ENCODE results near the gene ZSCAN5B. TPM values are rescaled to one million over a fixed set of nuclear protein-coding genes. Genes with fewer than 3 reads are reported as not detected.

The ZSCAN5B gene
- total RNA-seq, 2 donors from 2014 or later = not detected

DNA sequence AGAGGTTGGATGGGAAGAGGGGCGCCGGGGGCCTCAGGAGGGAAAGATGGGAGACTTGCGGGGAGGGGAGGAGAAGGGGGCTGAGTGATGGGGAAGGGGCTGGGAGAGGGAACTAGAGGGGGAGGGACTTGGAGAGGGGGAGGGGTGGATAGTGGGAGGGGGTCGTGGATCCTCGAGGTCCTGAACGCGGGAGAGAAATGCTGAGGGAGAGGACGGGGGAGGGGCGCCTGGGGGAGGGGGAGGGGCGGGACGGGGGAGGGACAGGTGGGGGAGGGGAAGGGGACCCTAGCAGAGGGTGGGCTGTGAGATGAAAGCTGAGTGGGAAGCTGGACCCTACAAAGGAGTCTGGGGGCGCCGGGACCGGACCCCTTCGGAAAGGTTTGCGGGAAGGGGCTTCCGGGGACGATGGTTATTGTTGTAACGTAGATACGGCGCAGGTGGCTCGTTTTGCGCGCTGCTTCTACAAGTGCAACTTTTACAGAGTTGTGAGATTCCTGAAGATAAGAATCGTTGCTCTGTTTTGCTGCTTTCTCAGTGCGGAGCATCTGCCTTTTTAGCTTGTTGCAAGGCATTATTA is 56.1 kb downstream of the ZSCAN5B start:
- peak overlapping the region; percentile 22 for H3K27ac ChIP-seq (ENCODE audit: low read depth, low read length)
- Mint-ChIP-seq H3K27ac (no peak overlapping the region), H3K4me1 (peaks cover 19% of the 10 kb centered on the region), H3K27me3 (ENCODE audit: insufficient read depth) (no peaks in the 10 kb centered on the region), H3K9me3 (no peaks in the 10 kb centered on the region), H3K36me3 (ENCODE audit: low read depth) (no peaks in the 10 kb centered on the region), H3K4me3 (peak overlapping the region; percentile 73)
- no peaks in the 10 kb centered on the region for H3K9me3 ChIP-seq (ENCODE audit: control insufficient read depth, low read length)
- H3K36me3 ChIP-seq (ENCODE audit: control insufficient read depth, insufficient read depth, low read length) = no peaks in the 10 kb centered on the region
- peak overlapping the region; percentile 28 for H3K9ac ChIP-seq (ENCODE audit: extremely low read depth, low read length, poor library complexity, severe bottlenecking)
- H3K27me3 ChIP-seq (ENCODE audit: control insufficient read depth, insufficient read depth, low read length, poor library complexity, severe bottlenecking) = no peaks in the 10 kb centered on the region
- H3K4me1 ChIP-seq (ENCODE audit: control insufficient read depth, insufficient read depth, low read length) = no peaks in the 10 kb centered on the region
- TF ChIP-seq, protein P1, sequence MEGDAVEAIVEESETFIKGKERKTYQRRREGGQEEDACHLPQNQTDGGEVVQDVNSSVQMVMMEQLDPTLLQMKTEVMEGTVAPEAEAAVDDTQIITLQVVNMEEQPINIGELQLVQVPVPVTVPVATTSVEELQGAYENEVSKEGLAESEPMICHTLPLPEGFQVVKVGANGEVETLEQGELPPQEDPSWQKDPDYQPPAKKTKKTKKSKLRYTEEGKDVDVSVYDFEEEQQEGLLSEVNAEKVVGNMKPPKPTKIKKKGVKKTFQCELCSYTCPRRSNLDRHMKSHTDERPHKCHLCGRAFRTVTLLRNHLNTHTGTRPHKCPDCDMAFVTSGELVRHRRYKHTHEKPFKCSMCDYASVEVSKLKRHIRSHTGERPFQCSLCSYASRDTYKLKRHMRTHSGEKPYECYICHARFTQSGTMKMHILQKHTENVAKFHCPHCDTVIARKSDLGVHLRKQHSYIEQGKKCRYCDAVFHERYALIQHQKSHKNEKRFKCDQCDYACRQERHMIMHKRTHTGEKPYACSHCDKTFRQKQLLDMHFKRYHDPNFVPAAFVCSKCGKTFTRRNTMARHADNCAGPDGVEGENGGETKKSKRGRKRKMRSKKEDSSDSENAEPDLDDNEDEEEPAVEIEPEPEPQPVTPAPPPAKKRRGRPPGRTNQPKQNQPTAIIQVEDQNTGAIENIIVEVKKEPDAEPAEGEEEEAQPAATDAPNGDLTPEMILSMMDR (conservative IDR thresholded peaks at IDR 0.05) = no peak
- WGBS, 2 experiments (ENCODE audit: insufficient coverage in 1 of 2, insufficient read length in 1 of 2) = 20 to 50% methylated on average over 15 to 18 of the region's 26 CpGs
- peak overlapping the region; percentile 89 for H3K4me3 ChIP-seq (ENCODE audit: low read length)
- no peak for DNase-seq

DNA sequence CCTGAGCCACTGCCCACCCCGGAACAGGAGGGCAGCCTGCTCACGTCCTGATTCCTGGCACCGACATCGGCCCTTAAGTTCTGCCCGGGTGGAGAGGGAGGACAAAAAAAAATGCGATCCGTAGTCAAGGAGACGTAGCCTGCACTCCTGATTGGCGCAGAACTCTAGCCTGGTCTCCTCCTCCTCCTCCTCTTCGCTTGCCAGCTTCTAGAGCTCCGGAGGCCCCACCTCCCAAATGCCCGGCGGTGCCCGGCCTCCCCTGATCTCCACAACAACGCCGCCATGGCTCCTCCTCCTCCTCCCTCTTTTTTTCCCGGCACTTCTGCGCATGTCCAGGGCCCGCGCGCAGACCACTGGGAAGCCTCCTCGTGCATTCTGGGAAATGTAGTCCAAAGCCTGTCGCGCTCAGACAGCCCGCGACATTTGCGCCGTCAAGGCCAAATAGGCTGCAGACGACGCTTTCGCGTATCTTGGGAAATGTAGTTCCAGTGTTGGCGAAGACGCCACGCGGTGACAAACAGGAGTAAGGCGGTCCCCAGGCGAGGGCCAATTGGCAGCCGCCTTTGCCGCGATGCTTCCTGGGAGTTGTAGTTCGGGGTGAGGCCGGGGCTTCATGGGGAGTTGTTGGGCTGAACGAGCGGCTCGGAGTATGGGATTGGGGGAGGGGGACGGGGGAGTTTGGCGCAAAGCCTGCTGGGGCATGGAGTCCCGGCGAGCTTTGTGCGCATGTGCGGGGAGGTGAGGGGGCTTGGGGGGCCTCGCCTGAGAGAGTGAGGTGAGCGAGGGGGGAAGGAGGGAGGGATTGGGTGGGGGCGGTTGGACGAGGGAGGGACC is 56.8 kb downstream of the ZSCAN5B start, which contains the start of gene ZNF444:
TSS of gene ZNF444 (plus strand) at position 705 of the 834 bp plus-strand sequence. CDS start 5,625 bp downstream, outside the sequence.
- Mint-ChIP-seq H3K27ac (peak within 1 kb of the TSS; percentile 97), H3K4me3 (peak within 1 kb of the TSS; percentile 73), H3K27me3 (ENCODE audit: insufficient read depth) (no peaks in the 10 kb centered on the region), H3K36me3 (ENCODE audit: low read depth) (no peaks in the 10 kb centered on the region), H3K4me1 (peaks cover 25% of the 10 kb centered on the region), H3K9me3 (no peaks in the 10 kb centered on the region)
- H3K27me3 ChIP-seq (ENCODE audit: control insufficient read depth, insufficient read depth, low read length, poor library complexity, severe bottlenecking) = no peaks in the 10 kb centered on the region
- no peaks in the 10 kb centered on the region for H3K9me3 ChIP-seq (ENCODE audit: control insufficient read depth, low read length)
- no peaks in the 10 kb centered on the region for H3K4me1 ChIP-seq (ENCODE audit: control insufficient read depth, insufficient read depth, low read length)
- H3K9ac ChIP-seq (ENCODE audit: extremely low read depth, low read length, poor library complexity, severe bottlenecking) = peak within 1 kb of the TSS; percentile 76
- H3K36me3 ChIP-seq (ENCODE audit: control insufficient read depth, insufficient read depth, low read length) = no peaks in the 10 kb centered on the region
- TF ChIP-seq, protein P1 (conservative IDR thresholded peaks at IDR 0.05) = no peak
- peak; percentile 100 for DNase-seq
- WGBS, 2 experiments (ENCODE audit: insufficient coverage in 1 of 2, insufficient read length in 1 of 2) = 0% methylated on average over 20 to 56 of the region's 56 CpGs
- peak within 1 kb of the TSS; percentile 76 for H3K27ac ChIP-seq (ENCODE audit: low read depth, low read length)
- H3K4me3 ChIP-seq (ENCODE audit: low read length) = peak within 1 kb of the TSS; percentile 89

DNA sequence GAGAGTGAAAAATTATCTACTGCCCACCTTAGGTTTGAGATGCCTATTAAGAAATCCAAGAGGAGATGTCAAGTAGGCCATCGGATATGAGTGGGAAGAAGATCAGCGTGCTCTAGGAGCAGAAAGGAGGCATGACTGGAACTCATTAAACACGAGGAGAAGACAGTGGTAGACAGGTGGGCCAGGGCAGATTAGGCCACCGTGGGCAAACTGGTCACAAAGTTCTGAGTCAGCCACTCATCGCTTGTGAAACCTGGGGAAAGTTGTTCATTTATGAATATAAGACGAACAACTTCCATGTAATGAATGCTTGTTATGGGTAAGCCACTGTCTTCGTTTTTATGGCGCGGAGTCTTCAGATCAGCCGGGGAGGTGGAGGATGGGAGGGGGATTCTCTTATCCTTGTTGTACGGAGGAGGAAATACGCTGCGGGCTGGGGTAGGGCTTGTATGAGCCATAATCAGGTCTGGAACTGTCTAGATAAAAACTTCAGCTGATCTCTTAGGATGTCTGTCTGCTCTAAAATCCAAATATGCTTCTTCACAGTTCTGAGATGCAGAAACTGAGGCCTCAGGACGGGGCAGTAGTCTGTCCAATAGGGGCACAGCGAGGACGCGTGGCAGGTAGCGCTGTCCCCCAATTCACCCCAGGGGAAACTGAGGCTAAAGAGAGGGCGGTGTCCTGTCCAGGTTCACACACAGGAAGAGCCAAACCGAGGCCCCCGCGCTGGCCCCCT is 57.6 kb downstream of the ZSCAN5B start:
- Histone ChIP-seq H3K27me3 (ENCODE audit: control insufficient read depth, insufficient read depth, low read length, poor library complexity, severe bottlenecking) (no peaks in the 10 kb centered on the region), H3K27ac (ENCODE audit: low read depth, low read length) (peak overlapping the region; percentile 76), H3K9me3 (ENCODE audit: control insufficient read depth, low read length) (no peaks in the 10 kb centered on the region), H3K4me1 (ENCODE audit: control insufficient read depth, insufficient read depth, low read length) (no peaks in the 10 kb centered on the region), H3K36me3 (ENCODE audit: control insufficient read depth, insufficient read depth, low read length) (no peaks in the 10 kb centered on the region), H3K4me3 (ENCODE audit: low read length) (peak overlapping the region; percentile 89), H3K9ac (ENCODE audit: extremely low read depth, low read length, poor library complexity, severe bottlenecking) (peak overlapping the region; percentile 76)
- Mint-ChIP-seq H3K27ac (peak overlapping the region; percentile 97), H3K9me3 (no peaks in the 10 kb centered on the region), H3K4me1 (peaks cover 25% of the 10 kb centered on the region), H3K4me3 (peak overlapping the region; percentile 73), H3K27me3 (ENCODE audit: insufficient read depth) (no peaks in the 10 kb centered on the region), H3K36me3 (ENCODE audit: low read depth) (no peaks in the 10 kb centered on the region)
- TF ChIP-seq, protein P1 (conservative IDR thresholded peaks at IDR 0.05) = no peak
- DNase-seq = no peak
- 52 to 73% methylated on average over 11 to 22 of the region's 22 CpGs for WGBS, 2 experiments (ENCODE audit: insufficient coverage in 1 of 2, insufficient read length in 1 of 2)

Measured in endodermal cell (in vitro differentiated cells).